Measurements from ENCODE around the gene CAB39L. TPM values are rescaled to one million over a fixed set of nuclear protein-coding genes. Genes with fewer than 3 reads are reported as not detected.

The CAB39L gene
- total and polyA plus RNA-seq, 2 experiments from 2014 or later = 6.1 to 7.3 TPM

- H3K27ac ChIP-seq = no peak overlapping the region
- in situ Hi-C loops (cut with MboI) = no loop called here
- no peaks in the 10 kb centered on the region for H3K9me3 ChIP-seq (ENCODE audit: low read depth)
- DNase-seq = no peak
- no peak overlapping the region for H3K4me2 ChIP-seq (ENCODE audit: unreplicated experiment)
- peaks cover 7% of the 10 kb centered on the region; the same call in 1 of the 2 replicates for H3F3A ChIP-seq (ENCODE audit: insufficient read depth)
- no peaks in the 10 kb centered on the region for H4K20me1 ChIP-seq (ENCODE audit: insufficient read depth)
- H3K4me1 ChIP-seq (ENCODE audit: insufficient read depth) = peaks cover 14% of the 10 kb centered on the region
- no peak overlapping the region for H3K9ac ChIP-seq
- H3K36me3 ChIP-seq (ENCODE audit: low read depth) = no peaks in the 10 kb centered on the region
- no peak overlapping the region for H3K4me3 ChIP-seq
- 94 to 95% methylated on average over 3 of the region's 3 CpGs for WGBS, 2 experiments (ENCODE audit: low coverage in 1 of 2, low lambda C conversion rate in 2 of 2, missing lambda C conversion rate in 2 of 2)
- H3K27me3 ChIP-seq (replicated peaks; ENCODE audit: insufficient read depth) = no peaks in the 10 kb centered on the region
- H2AFZ ChIP-seq = no peak overlapping the region
- no peaks in the 10 kb centered on the region for H3K9me2 ChIP-seq (ENCODE audit: insufficient read depth)
- H3K79me2 ChIP-seq (ENCODE audit: insufficient read depth) = no peaks in the 10 kb centered on the region
- TF ChIP-seq EZH2phosphoT487 (IDR thresholded peaks at IDR 0.05; ENCODE audit: insufficient read depth, low read depth) (no peak), EZH2 (IDR thresholded peaks at IDR 0.05; ENCODE audit: insufficient read depth, poor library complexity, severe bottlenecking) (no peak)
Observed at GRCh38 chr13:49417161-49417560, 26.7 kb downstream of the CAB39L start.

GRCh38 chr13:49412749-49413148, 31.1 kb downstream of the CAB39L start:
- H2AFZ ChIP-seq = no peak overlapping the region
- H3K27ac ChIP-seq = no peak overlapping the region
- no peak overlapping the region for H3K4me2 ChIP-seq (ENCODE audit: unreplicated experiment)
- H3F3A ChIP-seq (ENCODE audit: insufficient read depth) = no peaks in the 10 kb centered on the region
- no peak overlapping the region for H3K4me3 ChIP-seq
- H3K9me3 ChIP-seq (ENCODE audit: low read depth) = no peaks in the 10 kb centered on the region
- no peaks in the 10 kb centered on the region for H3K4me1 ChIP-seq (ENCODE audit: insufficient read depth)
- no peaks in the 10 kb centered on the region for H3K36me3 ChIP-seq (ENCODE audit: low read depth)
- in situ Hi-C loops (cut with MboI) = no loop called here
- no peak for DNase-seq
- no peaks in the 10 kb centered on the region for H3K79me2 ChIP-seq (ENCODE audit: insufficient read depth)
- H4K20me1 ChIP-seq (ENCODE audit: insufficient read depth) = no peaks in the 10 kb centered on the region
- H3K9me2 ChIP-seq (ENCODE audit: insufficient read depth) = no peaks in the 10 kb centered on the region
- H3K9ac ChIP-seq = no peak overlapping the region
- TF ChIP-seq EZH2phosphoT487 (IDR thresholded peaks at IDR 0.05; ENCODE audit: insufficient read depth, low read depth) (no peak), EZH2 (IDR thresholded peaks at IDR 0.05; ENCODE audit: insufficient read depth, poor library complexity, severe bottlenecking) (no peak)
- no peaks in the 10 kb centered on the region for H3K27me3 ChIP-seq (replicated peaks; ENCODE audit: insufficient read depth)
- WGBS, 2 experiments (ENCODE audit: low coverage in 1 of 2, low lambda C conversion rate in 2 of 2, missing lambda C conversion rate in 2 of 2) = 74 to 85% methylated on average over 2 of the region's 2 CpGs

- DNase-seq = no peak
- H2AFZ ChIP-seq = no peak overlapping the region
- H3K79me2 ChIP-seq (ENCODE audit: insufficient read depth) = no peaks in the 10 kb centered on the region
- H3K9me3 ChIP-seq (ENCODE audit: low read depth) = no peaks in the 10 kb centered on the region
- in situ Hi-C loops (cut with MboI) = no loop called here
- no peak for TF ChIP-seq EZH2 (IDR thresholded peaks at IDR 0.05; ENCODE audit: insufficient read depth, poor library complexity, severe bottlenecking)
- no peak for TF ChIP-seq EZH2phosphoT487 (IDR thresholded peaks at IDR 0.05; ENCODE audit: insufficient read depth, low read depth)
- H3K9ac ChIP-seq = no peak overlapping the region
- H3K27me3 ChIP-seq (replicated peaks; ENCODE audit: insufficient read depth) = no peaks in the 10 kb centered on the region
- H3K4me3 ChIP-seq = no peak overlapping the region
- no peaks in the 10 kb centered on the region for H3K4me1 ChIP-seq (ENCODE audit: insufficient read depth)
- 95 to 98% methylated on average over 5 of the region's 5 CpGs for WGBS, 2 experiments (ENCODE audit: low coverage in 1 of 2, low lambda C conversion rate in 2 of 2, missing lambda C conversion rate in 2 of 2)
- no peaks in the 10 kb centered on the region for H3F3A ChIP-seq (ENCODE audit: insufficient read depth)
- no peaks in the 10 kb centered on the region for H4K20me1 ChIP-seq (ENCODE audit: insufficient read depth)
- H3K4me2 ChIP-seq (ENCODE audit: unreplicated experiment) = no peak overlapping the region
- H3K36me3 ChIP-seq (ENCODE audit: low read depth) = no peaks in the 10 kb centered on the region
- H3K9me2 ChIP-seq (ENCODE audit: insufficient read depth) = no peaks in the 10 kb centered on the region
- H3K27ac ChIP-seq = no peak overlapping the region
Observed at GRCh38 chr13:49411353-49411752, 32.5 kb downstream of the CAB39L start.

GRCh38 chr13:49410477-49410876, 33.4 kb downstream of the CAB39L start:
- DNase-seq = no peak
- Histone ChIP-seq H3K9me3 (ENCODE audit: low read depth) (no peaks in the 10 kb centered on the region), H3K4me2 (ENCODE audit: unreplicated experiment) (no peak overlapping the region), H2AFZ (no peak overlapping the region), H3K36me3 (ENCODE audit: low read depth) (no peaks in the 10 kb centered on the region), H3K9ac (no peak overlapping the region), H3K27me3 (replicated peaks; ENCODE audit: insufficient read depth) (no peaks in the 10 kb centered on the region), H3K4me1 (ENCODE audit: insufficient read depth) (no peaks in the 10 kb centered on the region), H3K9me2 (ENCODE audit: insufficient read depth) (no peaks in the 10 kb centered on the region), H3K27ac (no peak overlapping the region), H3K79me2 (ENCODE audit: insufficient read depth) (no peaks in the 10 kb centered on the region), H4K20me1 (ENCODE audit: insufficient read depth) (no peaks in the 10 kb centered on the region), H3K4me3 (no peak overlapping the region), H3F3A (ENCODE audit: insufficient read depth) (no peaks in the 10 kb centered on the region)
- in situ Hi-C loops (cut with MboI) = no loop called here
- no peak for TF ChIP-seq EZH2 (IDR thresholded peaks at IDR 0.05; ENCODE audit: insufficient read depth, poor library complexity, severe bottlenecking)
- TF ChIP-seq EZH2phosphoT487 (IDR thresholded peaks at IDR 0.05; ENCODE audit: insufficient read depth, low read depth) = no peak

GRCh38 chr13:49410006-49410405, 33.9 kb downstream of the CAB39L start:
- H3K9me2 ChIP-seq (ENCODE audit: insufficient read depth) = no peaks in the 10 kb centered on the region
- DNase-seq = no peak
- H4K20me1 ChIP-seq (ENCODE audit: insufficient read depth) = no peaks in the 10 kb centered on the region
- in situ Hi-C loops (cut with MboI) = no loop called here
- H3K4me1 ChIP-seq (ENCODE audit: insufficient read depth) = no peaks in the 10 kb centered on the region
- no peak for TF ChIP-seq EZH2phosphoT487 (IDR thresholded peaks at IDR 0.05; ENCODE audit: insufficient read depth, low read depth)
- TF ChIP-seq EZH2 (IDR thresholded peaks at IDR 0.05; ENCODE audit: insufficient read depth, poor library complexity, severe bottlenecking) = no peak
- no peak overlapping the region for H2AFZ ChIP-seq
- no peaks in the 10 kb centered on the region for H3F3A ChIP-seq (ENCODE audit: insufficient read depth)
- no peak overlapping the region for H3K27ac ChIP-seq
- H3K4me3 ChIP-seq = no peak overlapping the region
- no peaks in the 10 kb centered on the region for H3K27me3 ChIP-seq (replicated peaks; ENCODE audit: insufficient read depth)
- no peak overlapping the region for H3K4me2 ChIP-seq (ENCODE audit: unreplicated experiment)
- no peaks in the 10 kb centered on the region for H3K79me2 ChIP-seq (ENCODE audit: insufficient read depth)
- no peak overlapping the region for H3K9ac ChIP-seq
- no peaks in the 10 kb centered on the region for H3K36me3 ChIP-seq (ENCODE audit: low read depth)
- 54 to 57% methylated on average over 4 of the region's 4 CpGs for WGBS, 2 experiments (ENCODE audit: low coverage in 1 of 2, low lambda C conversion rate in 2 of 2, missing lambda C conversion rate in 2 of 2)
- H3K9me3 ChIP-seq (ENCODE audit: low read depth) = no peaks in the 10 kb centered on the region

Data from GM23248 (cell line).